AG10803 (cell line): Measurements from ENCODE around the gene SLC7A8.

Experiments
- DNase-seq: peaks from one replicate; pipeline ENCODE4 v3.0.0; 2010; ENCODE audit warnings: low read depth
- H3K4me3 ChIP-seq: 2 replicates; pipeline ENCODE4 v1.5.1; 2011; ENCODE audit warnings: mild to moderate bottlenecking, low read length, control low read depth
- CTCF ChIP-seq: conservative IDR thresholded peaks from 2 replicates; pipeline ENCODE4 v1.5.1; 2011; ENCODE audit warnings: mild to moderate bottlenecking, low read length, control low read depth, inconsistent platforms

The SLC7A8 gene

GRCh38 chr14:23163830-23164229, 19.6 kb downstream of the SLC7A8 start:
- DNase-seq, result no peak
- H3K4me3 ChIP-seq, result no peak overlapping the region
- no peak for TF ChIP-seq CTCF

GRCh38 chr14:23162800-23163199, 20.7 kb downstream of the SLC7A8 start:
- TF ChIP-seq CTCF, result no peak
- DNase-seq, result no peak
- H3K4me3 ChIP-seq, result no peak overlapping the region

- no peak for DNase-seq
- H3K4me3 ChIP-seq, result no peak overlapping the region
- TF ChIP-seq CTCF, result no peak
Observed at GRCh38 chr14:23162005-23162404, 21.5 kb downstream of the SLC7A8 start.

- no peak overlapping the region; the same call in 1 of the 2 replicates for H3K4me3 ChIP-seq
- no peak for TF ChIP-seq CTCF
- DNase-seq, result peak; percentile 87
Observed at GRCh38 chr14:23160924-23161522, 22.4 kb downstream of the SLC7A8 start.

GRCh38 chr14:23159532-23159931, 23.9 kb downstream of the SLC7A8 start:
- no peak overlapping the region for H3K4me3 ChIP-seq
- no peak for TF ChIP-seq CTCF
- no peak for DNase-seq

GRCh38 chr14:23158779-23159178, 24.7 kb downstream of the SLC7A8 start:
- DNase-seq, result no peak
- TF ChIP-seq CTCF, result no peak
- no peak overlapping the region for H3K4me3 ChIP-seq

GRCh38 chr14:23154964-23155587, 28.4 kb downstream of the SLC7A8 start:
- TF ChIP-seq CTCF, result no peak
- peak; percentile 94 for DNase-seq
- H3K4me3 ChIP-seq, result peak overlapping the region; percentile 38
